RWPE1 (cell line): ENCODE data around the gene NCAM2.

Experiments
- CTCF ChIA-PET: fragments of 350-600 bp; sonication (Branson Sonifier 250); formaldehyde crosslinking; extraction: SDS; loops from one replicate; lab custom pipeline; 2021; lab: Yijun Ruan, JAX
- POLR2A ChIA-PET: fragments of 400-600 bp; formaldehyde crosslinking; extraction: SDS; loops from one replicate; lab custom pipeline; 2020; ENCODE audit warnings: antibody characterized with exemption; ENCODE audit not compliant: low non-redundant PET; lab: Yijun Ruan, JAX
- DNase-seq: peaks from one replicate; pipeline ENCODE4 v3.0.0; 2012; ENCODE audit warnings: low spot score
- H3K27ac ChIP-seq: fragments of 450-650 bp; 2 replicates; pipeline ENCODE4 v1.5.1; 2017
- CTCF ChIP-seq: fragments of 450-650 bp; conservative IDR thresholded peaks from 2 replicates; pipeline ENCODE4 v1.5.1; 2017; ENCODE audit warnings: low read depth, mild to moderate bottlenecking

The NCAM2 gene

GRCh38 chr21:21052672-21053071, 54.5 kb downstream of the NCAM2 start:
- no peak for DNase-seq
- no peak for TF ChIP-seq CTCF
- POLR2A ChIA-PET = no interaction called here
- H3K27ac ChIP-seq = no peak overlapping the region
- CTCF ChIA-PET = no interaction called here

GRCh38 chr21:21057349-21058062, 59.3 kb downstream of the NCAM2 start:
- CTCF ChIA-PET = no interaction called here
- DNase-seq = no peak
- POLR2A ChIA-PET = interaction anchor here (0.6 kb wide), 1 partner anchor 383 kb away, joined by 4 read pairs; no protein-coding TSS in a partner anchor

GRCh38 chr21:21063828-21064227, 65.6 kb downstream of the NCAM2 start:
- no peak overlapping the region for H3K27ac ChIP-seq
- DNase-seq = no peak
- ChIA-PET POLR2A (no interaction called here), CTCF (no interaction called here)
- no peak for TF ChIP-seq CTCF

More at GRCh38 chr21:21057349-21058062, 59.3 kb downstream of the NCAM2 start:
- no peak overlapping the region for H3K27ac ChIP-seq
- no peak for TF ChIP-seq CTCF

GRCh38 chr21:21064353-21064752, 66.1 kb downstream of the NCAM2 start:
- TF ChIP-seq CTCF = no peak
- H3K27ac ChIP-seq = no peak overlapping the region
- DNase-seq = no peak
- CTCF ChIA-PET = no interaction called here
- POLR2A ChIA-PET = no interaction called here

- H3K27ac ChIP-seq = no peak overlapping the region
- TF ChIP-seq CTCF = no peak
- DNase-seq = no peak
- POLR2A ChIA-PET = no interaction called here
- CTCF ChIA-PET = no interaction called here
These were observed 69.2 kb downstream of the NCAM2 start for GRCh38 chr21:21067375-21067774.

GRCh38 chr21:21074305-21074704, 76.1 kb downstream of the NCAM2 start:
- ChIA-PET POLR2A (no interaction called here), CTCF (no interaction called here)
- DNase-seq = no peak
- no peak for TF ChIP-seq CTCF
- H3K27ac ChIP-seq = no peak overlapping the region
